KMS-11 (cell line): Measurements from ENCODE around the gene CCDC127.

Experiments used
- H2AFZ ChIP-seq: fragments of 200-600 bp; sonication (generic); 2 replicates; pipeline ENCODE4 v1.6.1; 2016; ENCODE audit warnings: antibody characterized with exemption, mixed run types, low read depth
- H3K27ac ChIP-seq: fragments of 200-600 bp; sonication (generic); 2 replicates; pipeline ENCODE4 v1.6.1; 2016; ENCODE audit warnings: mild to moderate bottlenecking, mixed run types
- H3K27me3 ChIP-seq: fragments of 200-600 bp; sonication (generic); 2 replicates; pipeline ENCODE4 v1.6.1; 2017; ENCODE audit warnings: mild to moderate bottlenecking, low read depth, mixed run types, moderate library complexity; ENCODE audit not compliant: insufficient read depth
- H3K36me3 ChIP-seq: fragments of 200-600 bp; sonication (generic); 2 replicates; pipeline ENCODE4 v1.6.1; 2017; ENCODE audit warnings: mild to moderate bottlenecking, mixed run types; ENCODE audit not compliant: insufficient read depth
- H3K4me1 ChIP-seq: fragments of 200-600 bp; sonication (generic); 2 replicates; pipeline ENCODE4 v1.6.1; 2016; ENCODE audit warnings: mild to moderate bottlenecking, low read depth, mixed run types; ENCODE audit not compliant: poor library complexity, severe bottlenecking
- H3K4me2 ChIP-seq: fragments of 200-600 bp; sonication (generic); 2 replicates; pipeline ENCODE4 v1.7.0; 2016; ENCODE audit warnings: mild to moderate bottlenecking, mixed run types
- H3K4me3 ChIP-seq: fragments of 200-600 bp; sonication (generic); IDR thresholded peaks from 2 replicates; pipeline ENCODE4 v1.6.1; 2017; ENCODE audit warnings: low read depth, low read length, mixed read lengths; ENCODE audit not compliant: insufficient read depth
- H3K79me2 ChIP-seq: fragments of 200-600 bp; sonication (generic); 2 replicates; pipeline ENCODE4 v1.6.1; 2016; ENCODE audit warnings: low read depth, mixed run types; ENCODE audit not compliant: insufficient read depth
- H3K9ac ChIP-seq: fragments of 200-600 bp; sonication (generic); 2 replicates; pipeline ENCODE4 v1.6.1; 2016; ENCODE audit warnings: mild to moderate bottlenecking, mixed run types
- H4K20me1 ChIP-seq: fragments of 200-600 bp; sonication (generic); 2 replicates; pipeline ENCODE4 v1.6.1; 2016; ENCODE audit warnings: mild to moderate bottlenecking, mixed run types; ENCODE audit not compliant: insufficient read depth
- TF ChIP-seq, protein P1 (sequence below): fragments of 200-600 bp; sonication (generic); conservative IDR thresholded peaks from 2 replicates; pipeline ENCODE4 v1.6.1; 2017; ENCODE audit warnings: low read depth, mild to moderate bottlenecking, antibody characterized with exemption, low read length, moderate library complexity, mixed read lengths

Gene CCDC127

DNA sequence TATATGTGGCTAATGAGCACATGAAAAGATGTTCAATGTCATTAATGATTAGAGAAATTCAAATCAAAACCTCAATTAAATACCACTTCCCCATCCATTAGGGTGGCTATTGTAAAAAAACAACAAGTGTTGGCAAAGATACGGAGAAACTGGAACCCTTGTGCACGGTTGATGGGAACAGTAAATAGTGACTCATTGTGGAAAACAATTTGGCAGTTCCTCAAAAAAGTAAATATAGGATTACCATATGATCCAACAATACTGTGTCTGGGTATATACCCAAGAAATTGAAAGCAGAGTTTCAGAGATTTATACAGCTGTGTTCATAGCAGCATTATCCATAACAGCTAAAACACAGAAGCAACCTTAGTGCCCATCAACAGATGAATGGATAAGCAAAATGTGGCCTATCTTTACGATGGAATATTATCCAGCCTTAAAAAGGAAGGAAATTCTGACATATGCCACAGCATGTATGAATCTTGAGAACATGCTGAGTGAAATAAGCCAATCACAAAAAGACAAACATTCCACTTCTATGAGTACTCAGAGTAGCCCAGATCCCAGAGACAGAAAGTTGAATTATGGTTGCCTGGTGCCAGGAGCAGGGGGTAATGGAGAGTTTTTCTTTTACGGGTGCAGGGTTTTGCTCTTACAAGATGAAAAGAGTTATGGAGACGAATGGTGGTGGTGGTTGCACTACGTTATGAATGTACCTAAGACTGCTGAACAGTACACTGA lies 68.0 kb downstream of the CCDC127 start:
- Histone ChIP-seq H3K4me2 (no peak overlapping the region), H3K27me3 (no peaks in the 10 kb centered on the region), H3K4me3 (no peak overlapping the region), H3K36me3 (no peaks in the 10 kb centered on the region), H3K4me1 (no peaks in the 10 kb centered on the region), H3K9ac (no peak overlapping the region), H3K79me2 (no peaks in the 10 kb centered on the region), H2AFZ (no peak overlapping the region), H3K27ac (no peak overlapping the region), H4K20me1 (no peaks in the 10 kb centered on the region)
- TF ChIP-seq, protein P1, sequence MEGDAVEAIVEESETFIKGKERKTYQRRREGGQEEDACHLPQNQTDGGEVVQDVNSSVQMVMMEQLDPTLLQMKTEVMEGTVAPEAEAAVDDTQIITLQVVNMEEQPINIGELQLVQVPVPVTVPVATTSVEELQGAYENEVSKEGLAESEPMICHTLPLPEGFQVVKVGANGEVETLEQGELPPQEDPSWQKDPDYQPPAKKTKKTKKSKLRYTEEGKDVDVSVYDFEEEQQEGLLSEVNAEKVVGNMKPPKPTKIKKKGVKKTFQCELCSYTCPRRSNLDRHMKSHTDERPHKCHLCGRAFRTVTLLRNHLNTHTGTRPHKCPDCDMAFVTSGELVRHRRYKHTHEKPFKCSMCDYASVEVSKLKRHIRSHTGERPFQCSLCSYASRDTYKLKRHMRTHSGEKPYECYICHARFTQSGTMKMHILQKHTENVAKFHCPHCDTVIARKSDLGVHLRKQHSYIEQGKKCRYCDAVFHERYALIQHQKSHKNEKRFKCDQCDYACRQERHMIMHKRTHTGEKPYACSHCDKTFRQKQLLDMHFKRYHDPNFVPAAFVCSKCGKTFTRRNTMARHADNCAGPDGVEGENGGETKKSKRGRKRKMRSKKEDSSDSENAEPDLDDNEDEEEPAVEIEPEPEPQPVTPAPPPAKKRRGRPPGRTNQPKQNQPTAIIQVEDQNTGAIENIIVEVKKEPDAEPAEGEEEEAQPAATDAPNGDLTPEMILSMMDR, result no peak

- H3K9ac ChIP-seq, result no peak overlapping the region
- TF ChIP-seq, protein P1, result no peak
- no peaks in the 10 kb centered on the region for H3K4me1 ChIP-seq
- no peak overlapping the region for H3K4me3 ChIP-seq
- H2AFZ ChIP-seq, result no peak overlapping the region
- no peak overlapping the region for H3K27ac ChIP-seq
- H3K36me3 ChIP-seq, result no peaks in the 10 kb centered on the region
- no peaks in the 10 kb centered on the region for H3K79me2 ChIP-seq
- H3K4me2 ChIP-seq, result no peak overlapping the region
- no peaks in the 10 kb centered on the region for H3K27me3 ChIP-seq
- no peaks in the 10 kb centered on the region for H4K20me1 ChIP-seq
Measured at GRCh38 chr5:147751-148150, 70.2 kb downstream of the CCDC127 start.
